Keratinocyte (primary cell): ENCODE results near the gene PNMA8B. TPM values are rescaled to one million over a fixed set of nuclear protein-coding genes. Genes with fewer than 3 reads are reported as not detected.

ENCODE experiments used
- DNase-seq: peaks from one replicate; pipeline ENCODE4 v3.0.0-alpha.2; 2011; ENCODE audit warnings: low read depth, missing footprints, low spot score
- FAIRE-seq: peaks from 2 replicates; lab custom pipeline; 2011; peaks lifted over from hg19 to GRCh38; lab: Jason Lieb, UNC
- H2AFZ ChIP-seq: 2 replicates; pipeline ENCODE4 v1.6.0; 2012; ENCODE audit warnings: low read length, control low read depth, inconsistent platforms; ENCODE audit not compliant: control insufficient read depth
- H3K27ac ChIP-seq: 2 replicates; pipeline ENCODE4 v1.5.1; 2011; ENCODE audit warnings: low read length; ENCODE audit not compliant: control insufficient read depth, insufficient read depth
- H3K27me3 ChIP-seq: 3 replicates; pipeline ENCODE4 v1.6.0; 2011; ENCODE audit warnings: low read length; ENCODE audit not compliant: control insufficient read depth, insufficient read depth; ENCODE audit errors: extremely low read depth
- H3K36me3 ChIP-seq, 2 experiments: 2 replicates in 1 of 2; 3 replicates in 1 of 2; pipeline ENCODE4 v1.5.1; 2011; ENCODE audit warnings: low read length in 2 of 2, mild to moderate bottlenecking in 1 of 2; ENCODE audit not compliant: control insufficient read depth in 2 of 2, insufficient read depth in 2 of 2; ENCODE audit errors: extremely low read depth in 1 of 2
- H3K4me1 ChIP-seq: 3 replicates; pipeline ENCODE4 v1.5.1; 2011; ENCODE audit warnings: low read length; ENCODE audit not compliant: control insufficient read depth, insufficient read depth; ENCODE audit errors: extremely low read depth
- H3K4me2 ChIP-seq: 3 replicates; pipeline ENCODE4 v1.6.0; 2011; ENCODE audit warnings: low read depth, low read length; ENCODE audit not compliant: control insufficient read depth, insufficient read depth; ENCODE audit errors: extremely low read depth
- H3K4me3 ChIP-seq, 3 experiments: fragments of 200-600 bp in 1 of 3; sonication (generic) in 1 of 3; 2 replicates in 2 of 3; 3 replicates in 1 of 3; pipeline ENCODE4 v1.5.1; 2011 to 2016; ENCODE audit warnings: low read length in 3 of 3, mild to moderate bottlenecking in 3 of 3, control low read depth in 2 of 3, inconsistent platforms in 1 of 3, low read depth in 1 of 3, mixed read lengths in 1 of 3, mixed run types in 1 of 3, moderate library complexity in 1 of 3; ENCODE audit not compliant: control insufficient read depth in 2 of 3, insufficient read depth in 2 of 3; ENCODE audit errors: extremely low read depth in 1 of 3
- H3K79me2 ChIP-seq: 2 replicates; pipeline ENCODE4 v1.6.0; 2012; ENCODE audit warnings: low read length; ENCODE audit not compliant: control insufficient read depth, insufficient read depth
- H3K9ac ChIP-seq: 3 replicates; pipeline ENCODE4 v1.6.0; 2011; ENCODE audit warnings: low read length; ENCODE audit not compliant: control insufficient read depth, insufficient read depth; ENCODE audit errors: extremely low read depth
- H3K9me1 ChIP-seq: 3 replicates; pipeline ENCODE4 v1.6.0; 2011; ENCODE audit warnings: low read length; ENCODE audit not compliant: control insufficient read depth, insufficient read depth; ENCODE audit errors: extremely low read depth
- H3K9me3 ChIP-seq: 2 replicates; pipeline ENCODE4 v1.5.1; 2012; ENCODE audit warnings: low read depth, low read length; ENCODE audit not compliant: control insufficient read depth
- H4K20me1 ChIP-seq: 3 replicates; pipeline ENCODE4 v1.6.0; 2011; ENCODE audit warnings: low read length; ENCODE audit not compliant: control insufficient read depth, insufficient read depth; ENCODE audit errors: extremely low read depth
- EZH2 ChIP-seq: IDR thresholded peaks from one replicate; pipeline ENCODE4 v1.6.1; 2012; ENCODE audit warnings: inconsistent platforms, mild to moderate bottlenecking, low read length, moderate library complexity
- dilution Hi-C: fragments of 300-500 bp; cut with MboI; formaldehyde crosslinking; loops from one replicate; pipeline ENCODE4 v1.7.0; 2020; ENCODE audit warnings: low sequenced_read_pairs; ENCODE audit not compliant: extremely low pct_ligation_motif_present
- polyA plus RNA-seq, 5 experiments: library from polyadenylated mRNA; depleted of rRNA in 3 of 5; stranded (reverse) in 3 of 5; stranded (forward) in 1 of 5; unstranded in 1 of 5; fragments of >200 nt; gene quantifications; 1 replicate in 1 of 5; 2 replicates in 3 of 5; 3 replicates in 1 of 5; pipeline versions ENCODE4 v1.2.1 to v1.2.3, GENCODE V29; 2011 to 2012; ENCODE audit warnings: missing spikeins in 2 of 5, low read depth in 1 of 5, low replicate concordance in 1 of 5
- TF ChIP-seq, protein P1 (sequence below), 3 experiments: IDR thresholded peaks in 1 of 3; conservative IDR thresholded peaks in 1 of 3; optimal IDR thresholded peaks in 1 of 3; 2 replicates in 2 of 3; 3 replicates in 1 of 3; pipeline versions ENCODE3 to v1.5.1; 2011; ENCODE audit warnings: low read length in 3 of 3, mild to moderate bottlenecking in 3 of 3, moderate library complexity in 2 of 3, control low read depth in 1 of 3, inconsistent platforms in 1 of 3; ENCODE audit not compliant: insufficient read depth in 2 of 3; ENCODE audit errors: extremely low read depth in 1 of 3

Gene PNMA8B
- polyA plus RNA-seq, 1 donor (not counting 4 experiments of a cell fraction or from before 2014, with no cell fraction given), result not detected

DNA sequence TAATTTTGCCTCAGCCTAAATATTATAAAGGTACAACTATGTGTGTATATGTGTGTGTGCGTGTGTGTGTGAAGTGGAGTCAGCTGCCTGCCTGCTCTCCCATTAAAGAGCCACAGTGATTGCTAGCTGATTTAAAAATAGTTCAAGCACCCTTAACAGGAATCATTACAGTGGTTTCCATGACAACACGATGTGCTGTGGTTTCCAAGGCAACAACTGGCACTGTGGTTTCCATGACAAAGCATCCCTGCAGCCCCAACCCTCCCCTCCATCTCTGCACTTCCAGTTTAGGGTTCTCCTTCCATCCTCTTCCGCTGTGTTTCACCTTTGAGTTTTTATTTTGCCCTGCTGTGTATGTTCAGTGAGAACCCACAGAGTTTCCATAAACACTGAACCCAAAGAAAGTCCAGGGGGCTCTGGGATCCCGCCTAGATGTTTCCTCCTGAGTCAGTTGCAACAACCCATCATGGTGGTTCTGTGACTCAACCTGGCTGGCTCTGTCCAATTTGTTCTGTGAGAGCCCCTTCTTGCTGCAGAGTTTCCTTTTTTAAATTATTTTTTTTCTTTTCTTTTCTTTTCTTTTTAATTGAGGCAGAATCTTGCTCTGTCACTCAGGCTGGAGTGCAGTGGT lies 17.2 kb downstream of the PNMA8B start:
- TF ChIP-seq, protein P1, sequence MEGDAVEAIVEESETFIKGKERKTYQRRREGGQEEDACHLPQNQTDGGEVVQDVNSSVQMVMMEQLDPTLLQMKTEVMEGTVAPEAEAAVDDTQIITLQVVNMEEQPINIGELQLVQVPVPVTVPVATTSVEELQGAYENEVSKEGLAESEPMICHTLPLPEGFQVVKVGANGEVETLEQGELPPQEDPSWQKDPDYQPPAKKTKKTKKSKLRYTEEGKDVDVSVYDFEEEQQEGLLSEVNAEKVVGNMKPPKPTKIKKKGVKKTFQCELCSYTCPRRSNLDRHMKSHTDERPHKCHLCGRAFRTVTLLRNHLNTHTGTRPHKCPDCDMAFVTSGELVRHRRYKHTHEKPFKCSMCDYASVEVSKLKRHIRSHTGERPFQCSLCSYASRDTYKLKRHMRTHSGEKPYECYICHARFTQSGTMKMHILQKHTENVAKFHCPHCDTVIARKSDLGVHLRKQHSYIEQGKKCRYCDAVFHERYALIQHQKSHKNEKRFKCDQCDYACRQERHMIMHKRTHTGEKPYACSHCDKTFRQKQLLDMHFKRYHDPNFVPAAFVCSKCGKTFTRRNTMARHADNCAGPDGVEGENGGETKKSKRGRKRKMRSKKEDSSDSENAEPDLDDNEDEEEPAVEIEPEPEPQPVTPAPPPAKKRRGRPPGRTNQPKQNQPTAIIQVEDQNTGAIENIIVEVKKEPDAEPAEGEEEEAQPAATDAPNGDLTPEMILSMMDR (optimal IDR thresholded peaks at IDR 0.05 in 1 of 3, IDR thresholded peaks at IDR 0.05 in 1 of 3, conservative IDR thresholded peaks at IDR 0.05 in 1 of 3; ENCODE audit: extremely low read depth in 1 of 3, insufficient read depth in 2 of 3, low read length in 3 of 3), result no peak
- no peak for TF ChIP-seq EZH2
- FAIRE-seq (no peak), DNase-seq (no peak)

DNA sequence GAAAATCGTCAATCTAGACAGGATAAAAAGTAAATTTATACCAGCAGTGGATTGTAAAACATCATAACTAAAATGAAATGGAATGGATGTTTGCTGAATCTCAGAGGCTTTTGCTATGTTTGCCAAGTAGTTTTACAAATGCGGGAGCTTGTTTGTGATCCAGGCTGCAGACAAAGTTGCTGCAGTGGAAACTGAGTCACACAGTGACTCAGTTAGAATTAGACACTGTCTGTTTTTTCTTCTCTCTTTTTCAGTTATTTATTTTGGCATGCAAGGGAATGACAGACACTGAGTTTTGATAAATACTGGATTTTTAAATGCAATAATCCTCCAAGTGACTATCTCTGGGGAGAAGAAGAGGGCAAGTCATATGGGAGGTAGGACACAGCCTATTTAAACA lies 19.7 kb downstream of the PNMA8B start:
- H4K20me1 ChIP-seq, result no peaks in the 10 kb centered on the region
- FAIRE-seq (no peak), DNase-seq (no peak)
- no peaks in the 10 kb centered on the region for H3K9me3 ChIP-seq
- no peak overlapping the region for H3K4me2 ChIP-seq
- no peaks in the 10 kb centered on the region for H3K36me3 ChIP-seq
- no peak overlapping the region for H3K27ac ChIP-seq
- H3K27me3 ChIP-seq, result no peaks in the 10 kb centered on the region
- no peak overlapping the region for H3K9ac ChIP-seq
- H2AFZ ChIP-seq, result no peak overlapping the region
- no peak overlapping the region for H3K4me3 ChIP-seq
- peaks cover 7% of the 10 kb centered on the region for H3K4me1 ChIP-seq
- dilution Hi-C loops, result no loop called here
- no peak for TF ChIP-seq EZH2
- TF ChIP-seq, protein P1 (optimal IDR thresholded peaks at IDR 0.05 in 1 of 3, IDR thresholded peaks at IDR 0.05 in 1 of 3, conservative IDR thresholded peaks at IDR 0.05 in 1 of 3; ENCODE audit: extremely low read depth in 1 of 3, insufficient read depth in 2 of 3, low read length in 3 of 3), result no peak
- no peaks in the 10 kb centered on the region for H3K79me2 ChIP-seq
- H3K9me1 ChIP-seq, result no peaks in the 10 kb centered on the region

More for the DNA sequence above, 17.2 kb downstream of the PNMA8B start:
- Histone ChIP-seq H3K9me3 (no peaks in the 10 kb centered on the region), H3K9me1 (no peaks in the 10 kb centered on the region), H3K4me3 (no peak overlapping the region), H2AFZ (no peak overlapping the region), H3K27me3 (no peaks in the 10 kb centered on the region), H3K36me3 (no peaks in the 10 kb centered on the region), H3K79me2 (no peaks in the 10 kb centered on the region), H3K9ac (no peak overlapping the region), H3K4me2 (no peak overlapping the region), H4K20me1 (no peaks in the 10 kb centered on the region), H3K27ac (no peak overlapping the region), H3K4me1 (peaks cover 7% of the 10 kb centered on the region)
- dilution Hi-C loops, result no loop called here
